Ascending aorta (tissue), 2 donors: Measurements from ENCODE around the gene MARCHF2. TPM values are rescaled to one million over a fixed set of nuclear protein-coding genes. Genes with fewer than 3 reads are reported as not detected.
A peak's percentile ranks its signal among the peaks of the same experiment; 100 is the strongest.

Source experiments
- DNase-seq, 2 donors: peaks; one replicate each; pipeline ENCODE4 v3.0.0-alpha.2; 2019; ENCODE audit warnings: low spot score in 2 of 2
- H3K27ac ChIP-seq, 2 donors: fragments of 200-600 bp; sonication (generic); one replicate each; pipeline ENCODE4 v1.5.1; 2016 to 2017; ENCODE audit warnings: mild to moderate bottlenecking in 1 of 2
- H3K27me3 ChIP-seq: fragments of 200-600 bp; sonication (generic); one replicate; pipeline ENCODE4 v1.5.1; 2017
- H3K36me3 ChIP-seq, 2 donors: fragments of 200-600 bp; sonication (generic); one replicate each; pipeline ENCODE4 v1.5.1; 2016
- H3K4me1 ChIP-seq, 2 donors: fragments of 200-600 bp; sonication (generic); one replicate each; pipeline ENCODE4 v1.5.1; 2016 to 2017; ENCODE audit warnings: mild to moderate bottlenecking in 1 of 2
- H3K4me3 ChIP-seq, 2 donors: fragments of 200-600 bp; sonication (generic); one replicate each; pipeline ENCODE4 v1.5.1; 2016 to 2017; ENCODE audit warnings: mild to moderate bottlenecking in 1 of 2
- H3K9me3 ChIP-seq, 2 donors: fragments of 200-600 bp; sonication (generic); one replicate each; pipeline ENCODE4 v1.5.1; 2016
- intact Hi-C: fragments of 100-400 bp; cut with DNase I; formaldehyde crosslinking; loops from one replicate; pipeline ENCODE4 v1.15.1; 2023
- total RNA-seq: library from RNA; depleted of rRNA; stranded (reverse); fragments of >200 nt; gene quantifications from one replicate; pipeline ENCODE4 v1.1.0, GENCODE V29; 2016
- TF ChIP-seq, protein P1 (sequence below), 3 experiments: fragments of 200-600 bp in 2 of 3; fragments of 450-650 bp in 1 of 3; sonication (generic) in 2 of 3; IDR thresholded peaks; one replicate each; pipeline ENCODE4 v1.5.1; 2016 to 2019; ENCODE audit warnings: antibody characterized with exemption in 3 of 3, mild to moderate bottlenecking in 1 of 3, moderate library complexity in 1 of 3

MARCHF2 gene
- total RNA-seq, 1 donor from 2014 or later: 151 TPM

DNA sequence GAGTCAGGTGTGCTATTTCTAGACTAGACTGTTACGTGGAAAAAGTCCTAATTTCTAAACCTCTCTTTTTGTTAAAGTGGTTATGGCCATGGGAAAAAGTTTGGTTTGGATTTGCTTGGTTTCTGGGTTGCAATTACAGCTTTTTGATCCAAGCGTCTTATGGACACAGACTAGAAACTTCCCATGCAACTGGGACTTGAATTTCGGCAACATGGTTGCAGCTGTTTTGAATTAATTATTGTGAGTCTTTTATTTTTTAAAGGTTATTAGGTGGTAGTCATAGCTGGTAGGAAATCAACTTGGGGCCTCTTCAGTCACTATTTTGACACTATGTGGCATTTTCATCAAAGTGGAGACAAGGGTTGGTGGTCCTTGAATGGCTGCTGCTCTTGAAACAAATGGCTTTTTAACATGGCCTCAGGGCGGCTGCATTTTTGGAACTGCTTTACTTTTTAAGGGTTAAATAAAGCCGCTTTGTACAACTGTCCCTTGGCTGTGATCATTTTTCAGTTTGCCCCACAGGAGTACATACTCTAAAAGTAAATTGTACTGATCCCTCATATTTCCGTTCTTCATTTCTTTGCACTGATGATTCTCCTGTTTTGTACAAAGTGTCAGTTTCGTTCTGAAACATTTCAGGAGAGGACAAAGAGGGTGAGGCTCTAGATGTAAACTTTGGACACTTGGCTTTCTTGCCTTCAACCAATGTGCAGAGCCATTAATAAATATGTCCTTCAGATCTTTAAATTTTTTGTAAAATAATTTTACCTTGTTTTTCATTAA lies 47.6 kb downstream of the MARCHF2 start:
- H3K27ac ChIP-seq: peak overlapping the region; percentile 68 to 74
- intact Hi-C loops: no loop called here
- H3K36me3 ChIP-seq: peaks cover 36 to 41% of the 10 kb centered on the region in 2 donors
- DNase-seq: no peak
- H3K27me3 ChIP-seq: no peaks in the 10 kb centered on the region
- TF ChIP-seq, protein P1, sequence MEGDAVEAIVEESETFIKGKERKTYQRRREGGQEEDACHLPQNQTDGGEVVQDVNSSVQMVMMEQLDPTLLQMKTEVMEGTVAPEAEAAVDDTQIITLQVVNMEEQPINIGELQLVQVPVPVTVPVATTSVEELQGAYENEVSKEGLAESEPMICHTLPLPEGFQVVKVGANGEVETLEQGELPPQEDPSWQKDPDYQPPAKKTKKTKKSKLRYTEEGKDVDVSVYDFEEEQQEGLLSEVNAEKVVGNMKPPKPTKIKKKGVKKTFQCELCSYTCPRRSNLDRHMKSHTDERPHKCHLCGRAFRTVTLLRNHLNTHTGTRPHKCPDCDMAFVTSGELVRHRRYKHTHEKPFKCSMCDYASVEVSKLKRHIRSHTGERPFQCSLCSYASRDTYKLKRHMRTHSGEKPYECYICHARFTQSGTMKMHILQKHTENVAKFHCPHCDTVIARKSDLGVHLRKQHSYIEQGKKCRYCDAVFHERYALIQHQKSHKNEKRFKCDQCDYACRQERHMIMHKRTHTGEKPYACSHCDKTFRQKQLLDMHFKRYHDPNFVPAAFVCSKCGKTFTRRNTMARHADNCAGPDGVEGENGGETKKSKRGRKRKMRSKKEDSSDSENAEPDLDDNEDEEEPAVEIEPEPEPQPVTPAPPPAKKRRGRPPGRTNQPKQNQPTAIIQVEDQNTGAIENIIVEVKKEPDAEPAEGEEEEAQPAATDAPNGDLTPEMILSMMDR (IDR thresholded peaks at IDR 0.05): no peak
- H3K4me3 ChIP-seq: peak overlapping the region in 1 of 2 donors; percentile 20
- H3K9me3 ChIP-seq: no peaks in the 10 kb centered on the region
- H3K4me1 ChIP-seq: peaks cover 23 to 43% of the 10 kb centered on the region in 2 donors

DNA sequence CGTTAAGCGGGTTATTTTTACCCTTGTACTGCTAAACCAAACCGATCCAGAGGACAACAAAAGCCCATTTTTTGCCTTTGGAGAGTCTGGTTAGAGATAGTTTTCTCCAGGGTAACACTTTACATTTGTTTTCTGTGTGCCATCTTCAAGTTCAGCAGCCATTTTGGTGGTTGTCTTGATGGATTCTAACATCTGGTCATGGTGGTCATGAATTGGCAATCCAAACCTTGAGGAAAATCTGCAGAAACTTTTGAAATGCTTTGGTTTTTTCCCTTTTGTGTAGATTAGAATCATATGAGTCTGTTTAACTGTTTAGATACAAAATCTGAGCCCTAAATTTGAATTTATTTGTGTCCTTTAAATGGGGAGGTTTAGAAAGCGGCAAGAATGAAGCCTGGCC lies 48.3 kb downstream of the MARCHF2 start:
- Histone ChIP-seq H3K27ac (no peak overlapping the region), H3K36me3 (peaks cover 39 to 41% of the 10 kb centered on the region in 2 donors), H3K27me3 (no peaks in the 10 kb centered on the region), H3K9me3 (no peaks in the 10 kb centered on the region), H3K4me3 (no peak overlapping the region), H3K4me1 (peaks cover 23 to 43% of the 10 kb centered on the region in 2 donors)
- intact Hi-C loops: no loop called here
- DNase-seq: no peak
- TF ChIP-seq, protein P1 (IDR thresholded peaks at IDR 0.05): no peak

GRCh38 chr19:8461891-8462290 lies 48.8 kb downstream of the MARCHF2 start:
- Histone ChIP-seq H3K4me3 (no peak overlapping the region), H3K27me3 (no peaks in the 10 kb centered on the region), H3K27ac (no peak overlapping the region), H3K4me1 (peaks cover 23 to 38% of the 10 kb centered on the region in 2 donors), H3K36me3 (peaks cover 41 to 42% of the 10 kb centered on the region in 2 donors), H3K9me3 (no peaks in the 10 kb centered on the region)
- intact Hi-C loops: no loop called here
- TF ChIP-seq, protein P1 (IDR thresholded peaks at IDR 0.05): no peak
- DNase-seq: no peak

GRCh38 chr19:8462571-8462970 lies 49.5 kb downstream of the MARCHF2 start:
- Histone ChIP-seq H3K36me3 (peaks cover 44 to 49% of the 10 kb centered on the region in 2 donors), H3K27me3 (no peaks in the 10 kb centered on the region), H3K27ac (no peak overlapping the region), H3K9me3 (no peaks in the 10 kb centered on the region), H3K4me3 (no peak overlapping the region), H3K4me1 (peaks cover 23 to 33% of the 10 kb centered on the region in 2 donors)
- intact Hi-C loops: no loop called here
- DNase-seq: no peak
- TF ChIP-seq, protein P1 (IDR thresholded peaks at IDR 0.05): no peak

DNA sequence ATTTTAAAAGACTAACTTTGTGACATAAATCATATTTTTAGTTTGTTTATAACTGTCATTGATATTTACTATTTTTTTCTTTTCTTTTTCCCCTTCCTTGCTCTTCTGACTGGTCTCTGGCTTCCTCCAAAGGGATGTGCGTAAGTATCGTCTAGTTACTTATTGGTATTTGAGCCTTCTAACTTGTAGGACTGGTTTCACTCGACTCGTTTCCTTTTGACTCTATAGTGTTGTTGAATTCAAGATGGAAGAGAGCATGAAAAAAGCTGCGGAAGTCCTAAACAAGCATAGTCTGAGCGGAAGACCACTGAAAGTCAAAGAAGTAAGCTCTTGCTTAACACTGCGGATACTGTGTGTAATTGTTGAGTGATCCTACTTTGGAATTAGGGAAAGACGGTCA lies 50.3 kb downstream of the MARCHF2 start:
- Histone ChIP-seq H3K4me3 (no peak overlapping the region), H3K9me3 (no peaks in the 10 kb centered on the region), H3K4me1 (peaks cover 19 to 28% of the 10 kb centered on the region in 2 donors), H3K27me3 (no peaks in the 10 kb centered on the region), H3K27ac (no peak overlapping the region), H3K36me3 (peaks cover 50 to 51% of the 10 kb centered on the region in 2 donors)
- TF ChIP-seq, protein P1 (IDR thresholded peaks at IDR 0.05): no peak
- no peak for DNase-seq
- intact Hi-C loops: no loop called here
